ENCODE results near the gene VSX1. TPM values are rescaled to one million over a fixed set of nuclear protein-coding genes. Genes with fewer than 3 reads are reported as not detected.

The VSX1 gene
- total and polyA plus RNA-seq, 2 of the 4 experiments (the other 2 are of a cell fraction): not detected

DNA sequence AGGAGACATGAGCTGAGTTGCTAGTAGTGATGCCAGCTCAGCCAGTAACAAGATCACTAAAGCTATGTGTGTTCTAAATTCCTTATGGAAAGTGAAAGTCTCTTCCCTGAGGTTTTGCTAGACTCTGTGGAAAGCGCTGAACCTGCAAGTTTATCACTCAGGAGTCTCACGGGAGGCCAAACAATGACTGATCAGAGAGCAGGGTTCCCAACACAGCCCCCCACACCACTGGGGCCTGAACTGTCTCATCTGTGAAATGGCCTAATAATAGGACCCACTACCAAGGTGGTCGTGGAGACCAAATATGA is 43.9 kb downstream of the VSX1 start:
- Histone ChIP-seq H3K23ac (ENCODE audit: low read depth, low read length) (no peak overlapping the region), H3K36me3 (ENCODE audit: control insufficient read depth, insufficient read depth, low read length) (no peaks in the 10 kb centered on the region), H3K9me3 (ENCODE audit: control insufficient read depth, insufficient read depth, low read length) (no peaks in the 10 kb centered on the region), H3K4ac (ENCODE audit: low read depth, low read length) (no peak overlapping the region), H3K14ac (replicated peaks; ENCODE audit: low read depth, low read length) (no peak overlapping the region), H4K20me1 (ENCODE audit: insufficient read depth, low read length) (no peaks in the 10 kb centered on the region; the same call in 1 of the 2 replicates), H3K56ac (ENCODE audit: extremely low read depth, insufficient read depth, low read length) (no peak overlapping the region), H3K18ac (ENCODE audit: low read depth, low read length) (no peak overlapping the region), H2AFZ (replicated peaks; ENCODE audit: low read length, poor library complexity) (no peak overlapping the region), H2AK9ac (replicated peaks; ENCODE audit: low read depth, low read length, poor library complexity) (no peak overlapping the region), H2BK15ac (ENCODE audit: low read depth, low read length) (no peak overlapping the region), H3K9ac (ENCODE audit: low read depth, low read length) (no peak overlapping the region), H3K4me2 (ENCODE audit: low read depth, low read length) (no peak overlapping the region), H3K9me1 (ENCODE audit: insufficient read depth, low read length) (peaks cover 3% of the 10 kb centered on the region; the same call in 1 of the 2 replicates), H3K27ac (ENCODE audit: insufficient read depth, low read length) (no peak overlapping the region), H3K27me3 (ENCODE audit: control insufficient read depth, insufficient read depth, low read length) (peaks cover 6% of the 10 kb centered on the region), H2AK5ac (ENCODE audit: low read depth, low read length) (no peak overlapping the region), H3K79me1 (ENCODE audit: low read depth in 1 of 2, low read length in 2 of 2) (no peaks in the 10 kb centered on the region), H2BK120ac (ENCODE audit: low read depth, low read length) (no peak overlapping the region), H4K5ac (ENCODE audit: low read depth, low read length) (no peak overlapping the region), H4K91ac (ENCODE audit: insufficient read depth, low read depth, low read length) (no peak overlapping the region), H3K4me3 (ENCODE audit: insufficient read depth, low read depth, low read length) (no peak overlapping the region), H2BK20ac (ENCODE audit: low read depth, low read length) (no peak overlapping the region), H3K4me1 (ENCODE audit: control insufficient read depth, insufficient read depth, low read length) (peaks cover 7% of the 10 kb centered on the region; the same call in 1 of the 2 replicates), H2BK5ac (ENCODE audit: low read depth, low read length, poor library complexity, severe bottlenecking) (no peak overlapping the region), H4K8ac (ENCODE audit: low read depth in 2 of 2, low read length in 2 of 2) (no peak overlapping the region)
- intact Hi-C loops (cut with micrococcal nuclease) (no loop called here), dilution Hi-C loops (cut with HindIII; ENCODE audit: low sequenced_read_pairs, unreplicated experiment) (no loop called here), in situ Hi-C loops (cut with MboI; ENCODE audit: low sequenced_read_pairs) (no loop called here)
- CTCF ChIA-PET: no interaction called here
- ATAC-seq (ENCODE audit: low read depth) (no peak), DNase-seq (no peak)
- TF ChIP-seq FOS (IDR thresholded peaks at IDR 0.05; ENCODE audit: low read depth, low read length) (no peak), CHD1 (IDR thresholded peaks at IDR 0.05; ENCODE audit: low read depth, low read length) (no peak), RAD21 (IDR thresholded peaks at IDR 0.05; ENCODE audit: low read length) (no peak), CEBPB (IDR thresholded peaks at IDR 0.05; ENCODE audit: low read depth, low read length) (no peak), MAZ (IDR thresholded peaks at IDR 0.05; ENCODE audit: borderline replicate concordance, low read depth, low read length) (no peak), RCOR1 (IDR thresholded peaks at IDR 0.05; ENCODE audit: insufficient replicate concordance, low read length) (no peak), MAFK (IDR thresholded peaks at IDR 0.05; ENCODE audit: low read depth, low read length) (no peak), BHLHE40 (IDR thresholded peaks at IDR 0.05; ENCODE audit: low read depth, low read length) (no peak), SMC3 (IDR thresholded peaks at IDR 0.05; ENCODE audit: low read depth, low read length) (no peak), MXI1 (IDR thresholded peaks at IDR 0.05; ENCODE audit: borderline replicate concordance, low read depth, low read length) (no peak)
- TF ChIP-seq, protein P1, sequence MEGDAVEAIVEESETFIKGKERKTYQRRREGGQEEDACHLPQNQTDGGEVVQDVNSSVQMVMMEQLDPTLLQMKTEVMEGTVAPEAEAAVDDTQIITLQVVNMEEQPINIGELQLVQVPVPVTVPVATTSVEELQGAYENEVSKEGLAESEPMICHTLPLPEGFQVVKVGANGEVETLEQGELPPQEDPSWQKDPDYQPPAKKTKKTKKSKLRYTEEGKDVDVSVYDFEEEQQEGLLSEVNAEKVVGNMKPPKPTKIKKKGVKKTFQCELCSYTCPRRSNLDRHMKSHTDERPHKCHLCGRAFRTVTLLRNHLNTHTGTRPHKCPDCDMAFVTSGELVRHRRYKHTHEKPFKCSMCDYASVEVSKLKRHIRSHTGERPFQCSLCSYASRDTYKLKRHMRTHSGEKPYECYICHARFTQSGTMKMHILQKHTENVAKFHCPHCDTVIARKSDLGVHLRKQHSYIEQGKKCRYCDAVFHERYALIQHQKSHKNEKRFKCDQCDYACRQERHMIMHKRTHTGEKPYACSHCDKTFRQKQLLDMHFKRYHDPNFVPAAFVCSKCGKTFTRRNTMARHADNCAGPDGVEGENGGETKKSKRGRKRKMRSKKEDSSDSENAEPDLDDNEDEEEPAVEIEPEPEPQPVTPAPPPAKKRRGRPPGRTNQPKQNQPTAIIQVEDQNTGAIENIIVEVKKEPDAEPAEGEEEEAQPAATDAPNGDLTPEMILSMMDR (conservative IDR thresholded peaks at IDR 0.05; ENCODE audit: low read depth, low read length): no peak
- TF ChIP-seq, protein P2, sequence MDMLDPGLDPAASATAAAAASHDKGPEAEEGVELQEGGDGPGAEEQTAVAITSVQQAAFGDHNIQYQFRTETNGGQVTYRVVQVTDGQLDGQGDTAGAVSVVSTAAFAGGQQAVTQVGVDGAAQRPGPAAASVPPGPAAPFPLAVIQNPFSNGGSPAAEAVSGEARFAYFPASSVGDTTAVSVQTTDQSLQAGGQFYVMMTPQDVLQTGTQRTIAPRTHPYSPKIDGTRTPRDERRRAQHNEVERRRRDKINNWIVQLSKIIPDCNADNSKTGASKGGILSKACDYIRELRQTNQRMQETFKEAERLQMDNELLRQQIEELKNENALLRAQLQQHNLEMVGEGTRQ (IDR thresholded peaks at IDR 0.05; ENCODE audit: low read depth, low read length): no peak
- POLR2A ChIA-PET (ENCODE audit: unreplicated experiment): no interaction called here
- BruUV-seq (replicated peaks): no TSS peak
- 80% methylated on average over 1 of the region's 3 CpGs; no CpG with 5 or more reads in 1 of the 2 experiments for WGBS, 2 experiments (ENCODE audit: extremely low coverage in 2 of 2, insufficient read length in 1 of 2)

Measured in IMR-90 (cell line).